Measurements from ENCODE around the gene BBS2. TPM values are rescaled to one million over a fixed set of nuclear protein-coding genes. Genes with fewer than 3 reads are reported as not detected.

BBS2 gene
- total RNA-seq, 1 donor from 2014 or later = 29.0 TPM

- no peaks in the 10 kb centered on the region for H3K4me1 ChIP-seq (ENCODE audit: insufficient read depth, low read length)
- H3K9ac ChIP-seq (ENCODE audit: low read length) = no peak overlapping the region
- H3K4me2 ChIP-seq (ENCODE audit: low read length) = no peak overlapping the region
- H3K9me3 Mint-ChIP-seq (ENCODE audit: unreplicated experiment) = no peaks in the 10 kb centered on the region
- H3K36me3 ChIP-seq (ENCODE audit: insufficient read depth, low read length) = peaks cover 36% of the 10 kb centered on the region
- H3K27me3 ChIP-seq (ENCODE audit: insufficient read depth, low read length) = no peaks in the 10 kb centered on the region
- H3K4me3 Mint-ChIP-seq (ENCODE audit: unreplicated experiment) = no peak overlapping the region
- H3K4me1 Mint-ChIP-seq (ENCODE audit: low read depth, unreplicated experiment) = no peaks in the 10 kb centered on the region
- H2AFZ ChIP-seq (ENCODE audit: low read depth, low read length) = no peak overlapping the region
- no peak for TF ChIP-seq EZH2 (IDR thresholded peaks at IDR 0.05; ENCODE audit: insufficient read depth, low read length)
- TF ChIP-seq, protein P1, sequence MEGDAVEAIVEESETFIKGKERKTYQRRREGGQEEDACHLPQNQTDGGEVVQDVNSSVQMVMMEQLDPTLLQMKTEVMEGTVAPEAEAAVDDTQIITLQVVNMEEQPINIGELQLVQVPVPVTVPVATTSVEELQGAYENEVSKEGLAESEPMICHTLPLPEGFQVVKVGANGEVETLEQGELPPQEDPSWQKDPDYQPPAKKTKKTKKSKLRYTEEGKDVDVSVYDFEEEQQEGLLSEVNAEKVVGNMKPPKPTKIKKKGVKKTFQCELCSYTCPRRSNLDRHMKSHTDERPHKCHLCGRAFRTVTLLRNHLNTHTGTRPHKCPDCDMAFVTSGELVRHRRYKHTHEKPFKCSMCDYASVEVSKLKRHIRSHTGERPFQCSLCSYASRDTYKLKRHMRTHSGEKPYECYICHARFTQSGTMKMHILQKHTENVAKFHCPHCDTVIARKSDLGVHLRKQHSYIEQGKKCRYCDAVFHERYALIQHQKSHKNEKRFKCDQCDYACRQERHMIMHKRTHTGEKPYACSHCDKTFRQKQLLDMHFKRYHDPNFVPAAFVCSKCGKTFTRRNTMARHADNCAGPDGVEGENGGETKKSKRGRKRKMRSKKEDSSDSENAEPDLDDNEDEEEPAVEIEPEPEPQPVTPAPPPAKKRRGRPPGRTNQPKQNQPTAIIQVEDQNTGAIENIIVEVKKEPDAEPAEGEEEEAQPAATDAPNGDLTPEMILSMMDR (IDR thresholded peaks at IDR 0.05; ENCODE audit: insufficient read depth, low read depth, low read length) = no peak
- H3K4me3 ChIP-seq (ENCODE audit: insufficient read depth, low read depth, low read length) = no peak overlapping the region
- peaks cover 22% of the 10 kb centered on the region for H4K20me1 ChIP-seq (ENCODE audit: insufficient read depth, low read length)
- FAIRE-seq (no peak), DNase-seq (ENCODE audit: low read depth) (no peak)
- H3K36me3 Mint-ChIP-seq (ENCODE audit: low read depth, unreplicated experiment) = peaks cover 9% of the 10 kb centered on the region
- H3K79me2 ChIP-seq (ENCODE audit: insufficient read depth, low read length) = peaks cover 21% of the 10 kb centered on the region
- no peak overlapping the region for H3K27ac ChIP-seq (ENCODE audit: low read depth, low read length)
- no peaks in the 10 kb centered on the region for H3K27me3 Mint-ChIP-seq (ENCODE audit: low read depth, unreplicated experiment)
- no peak overlapping the region for H3K27ac Mint-ChIP-seq (ENCODE audit: unreplicated experiment)
- H3K9me3 ChIP-seq (ENCODE audit: insufficient read depth, low read depth, low read length) = no peaks in the 10 kb centered on the region
These were observed 83.6 kb downstream of the BBS2 start for GRCh38 chr16:56436258-56436657.

Other genes starting within 250 kb of the BBS2 start
- 86.2 TPM in 2 replicates for gene AMFR, start 94.5 kb downstream of the BBS2 start, total RNA-seq
- 86.0 and 86.2 TPM in 2 replicates for gene NUDT21, start 68.7 kb downstream of the BBS2 start, total RNA-seq
- gene OGFOD1, start 68.5 kb downstream of the BBS2 start, total RNA-seq = 102 and 107 TPM in 2 replicates
- not detected in 2 replicates for gene MT4, start 45.0 kb upstream of the BBS2 start, total RNA-seq
- not detected in 2 replicates for gene MT3, start 69.5 kb upstream of the BBS2 start, total RNA-seq
- 84.2 and 112 TPM in 2 replicates for gene MT2A, start 88.6 kb upstream of the BBS2 start, total RNA-seq
- gene MT1E, start 105.8 kb upstream of the BBS2 start, total RNA-seq = 10.7 and 11.9 TPM in 2 replicates
- gene MT1M, start 112.6 kb upstream of the BBS2 start, total RNA-seq = not detected in 2 replicates
- not detected in 2 replicates for gene MT1A, start 118.6 kb upstream of the BBS2 start, total RNA-seq
- gene MT1B, start 131.9 kb upstream of the BBS2 start, total RNA-seq = not detected in 2 replicates
- not detected in 2 replicates for gene MT1F, start 137.9 kb upstream of the BBS2 start, total RNA-seq
- gene MT1G, start 148.0 kb upstream of the BBS2 start, total RNA-seq = 0.87 TPM in 1 of 2 replicates, not detected in the other
- gene MT1H, start 149.8 kb upstream of the BBS2 start, total RNA-seq = not detected in 2 replicates
- gene MT1X, start 162.4 kb upstream of the BBS2 start, total RNA-seq = 7.0 and 9.7 TPM in 2 replicates
- gene NUP93, start 210.1 kb upstream of the BBS2 start, total RNA-seq = 89.3 and 94.0 TPM in 2 replicates

Data from astrocyte (in vitro differentiated cells and primary cell).